SK-N-SH (cell line): ENCODE measurements around the gene NDST4. TPM values are rescaled to one million over a fixed set of nuclear protein-coding genes. Genes with fewer than 3 reads are reported as not detected.

ENCODE experiments used
- CTCF ChIA-PET: fragments of 300-600, 350-600 bp; formaldehyde crosslinking; extraction: SDS; loops from one replicate; lab custom pipeline; 2021; lab: Yijun Ruan, JAX
- POLR2A ChIA-PET: fragments of 350-600 bp; sonication (Branson Sonifier 250); formaldehyde crosslinking; extraction: SDS; loops from one replicate; lab custom pipeline; 2020; ENCODE audit warnings: antibody characterized with exemption, inconsistent platforms; lab: Yijun Ruan, JAX
- DNase-seq: peaks from one replicate; pipeline ENCODE4 v3.0.0; 2012
- H2AFZ ChIP-seq: fragments of 200-600 bp; sonication (generic); 2 replicates; pipeline ENCODE4 v1.8.1; 2016; ENCODE audit warnings: antibody characterized with exemption, mild to moderate bottlenecking, low read depth
- H3F3A ChIP-seq: fragments of 200-600 bp; sonication (generic); replicated peaks from 2 replicates; pipeline ENCODE3; 2016; ENCODE audit warnings: antibody characterized with exemption, mild to moderate bottlenecking; ENCODE audit not compliant: insufficient read depth
- H3K27ac ChIP-seq, 2 experiments: fragments of 200-500 bp in 1 of 2; fragments of 200-600 bp in 1 of 2; sonication (Bioruptor generic) in 1 of 2; sonication (generic), shearing (Covaris generic) in 1 of 2; 2 replicates each; pipeline versions ENCODE4 v1.5.1 to v1.6.1; 2014 to 2016; ENCODE audit warnings: low read depth in 2 of 2, inconsistent platforms in 1 of 2, low read length in 1 of 2, mild to moderate bottlenecking in 1 of 2, mixed read lengths in 1 of 2
- H3K27me3 ChIP-seq: fragments of 200-600 bp; sonication (generic), shearing (Covaris generic); 2 replicates; pipeline ENCODE4 v1.6.1; 2016; ENCODE audit warnings: mixed run types; ENCODE audit not compliant: insufficient read depth
- H3K36me3 ChIP-seq, 2 experiments: fragments of 200-500 bp in 1 of 2; fragments of 200-600 bp in 1 of 2; sonication (Bioruptor generic) in 1 of 2; sonication (generic) in 1 of 2; replicated peaks in 1 of 2; 2 replicates each; pipeline versions ENCODE3 to v1.5.1; 2014 to 2016; ENCODE audit warnings: low read length in 1 of 2, mild to moderate bottlenecking in 1 of 2; ENCODE audit not compliant: insufficient read depth in 2 of 2, control insufficient read depth in 1 of 2
- H3K4me1 ChIP-seq, 2 experiments: fragments of 200-500 bp in 1 of 2; fragments of 200-600 bp in 1 of 2; sonication (Bioruptor generic) in 1 of 2; sonication (generic), shearing (Covaris generic) in 1 of 2; 2 replicates each; pipeline versions ENCODE4 v1.5.1 to v1.6.1; 2014 to 2016; ENCODE audit warnings: low read depth in 1 of 2, low read length in 1 of 2, mixed run types in 1 of 2; ENCODE audit not compliant: insufficient read depth in 2 of 2, control insufficient read depth in 1 of 2
- H3K4me2 ChIP-seq: fragments of 200-600 bp; sonication (generic), shearing (Covaris generic); 2 replicates; pipeline ENCODE4 v1.6.1; 2017; ENCODE audit warnings: mixed run types
- H3K4me3 ChIP-seq, 2 experiments: fragments of 200-500 bp in 1 of 2; fragments of 200-600 bp in 1 of 2; sonication (Bioruptor generic) in 1 of 2; sonication (generic), shearing (Covaris generic) in 1 of 2; 2 replicates each; pipeline versions ENCODE4 v1.5.1 to v1.8.1; 2014 to 2016; ENCODE audit warnings: low read depth in 2 of 2, inconsistent platforms in 1 of 2, low read length in 1 of 2, mild to moderate bottlenecking in 1 of 2, mixed read lengths in 1 of 2, moderate library complexity in 1 of 2
- H3K79me2 ChIP-seq: fragments of 200-600 bp; sonication (generic); 2 replicates; pipeline ENCODE4 v1.8.1; 2017; ENCODE audit warnings: mild to moderate bottlenecking; ENCODE audit not compliant: insufficient read depth
- H3K9ac ChIP-seq: fragments of 200-600 bp; sonication (generic); 2 replicates; pipeline ENCODE4 v1.6.1; 2017; ENCODE audit warnings: mixed run types
- H3K9me2 ChIP-seq: fragments of 200-600 bp; sonication (generic); 2 replicates; pipeline ENCODE4 v1.6.1; 2017; ENCODE audit warnings: mixed run types
- H3K9me3 ChIP-seq: fragments of 200-600 bp; sonication (generic); 2 replicates; pipeline ENCODE4 v1.6.1; 2017; ENCODE audit warnings: mixed run types, mild to moderate bottlenecking, moderate library complexity
- H4K20me1 ChIP-seq: fragments of 200-600 bp; sonication (generic); 2 replicates; pipeline ENCODE4 v1.6.1; 2017; ENCODE audit warnings: mild to moderate bottlenecking, mixed run types; ENCODE audit not compliant: insufficient read depth
- ELF1 ChIP-seq: IDR thresholded peaks from 2 replicates; pipeline ENCODE4 v1.4.0; 2012
- EP300 ChIP-seq, 2 experiments: IDR thresholded peaks; 2 replicates each; pipeline versions ENCODE4 v1.4.0 to v1.6.1; 2012; ENCODE audit warnings: borderline replicate concordance in 1 of 2, low read depth in 1 of 2, low read length in 1 of 2
- FOSL2 ChIP-seq: IDR thresholded peaks from 2 replicates; pipeline ENCODE4 v1.4.0; 2012; ENCODE audit warnings: low read depth, mild to moderate bottlenecking, moderate library complexity, borderline replicate concordance
- GATA2 ChIP-seq: sonication (generic); formaldehyde crosslinking; IDR thresholded peaks from 2 replicates; pipeline ENCODE4 v1.5.0; 2020; ENCODE audit warnings: mild to moderate bottlenecking, missing genetic modification reagents
- JUND ChIP-seq: IDR thresholded peaks from 2 replicates; pipeline ENCODE4 v1.4.0; 2012
- MAX ChIP-seq: IDR thresholded peaks from 2 replicates; pipeline ENCODE4 v1.4.0; 2012; ENCODE audit warnings: low read depth
- MXI1 ChIP-seq: IDR thresholded peaks from 2 replicates; pipeline ENCODE4 v1.6.1; 2012; ENCODE audit warnings: mild to moderate bottlenecking, low read depth, low read length, improper control_type of control experiment
- NFIC ChIP-seq: IDR thresholded peaks from 2 replicates; pipeline ENCODE4 v1.4.0; 2012; ENCODE audit warnings: borderline replicate concordance
- NRF1 ChIP-seq: IDR thresholded peaks from 2 replicates; pipeline ENCODE4 v1.6.1; 2012; ENCODE audit warnings: low read depth, mild to moderate bottlenecking, low read length
- PBX3 ChIP-seq: IDR thresholded peaks from 2 replicates; pipeline ENCODE4; 2012
- RCOR1 ChIP-seq: fragments of 150-350 bp; IDR thresholded peaks from 2 replicates; pipeline ENCODE4 v1.6.1; 2017; ENCODE audit warnings: antibody characterized with exemption, low read length
- REST ChIP-seq: IDR thresholded peaks from 2 replicates; pipeline ENCODE4 v1.6.1; 2012; ENCODE audit warnings: mild to moderate bottlenecking, low read depth, low read length, moderate library complexity
- RFX5 ChIP-seq: IDR thresholded peaks from 2 replicates; pipeline ENCODE4 v1.6.1; 2012; ENCODE audit warnings: mild to moderate bottlenecking, improper control_type of control experiment, low read length
- SMC3 ChIP-seq: IDR thresholded peaks from 2 replicates; pipeline ENCODE4 v1.6.1; 2012; ENCODE audit warnings: low read depth, low read length, improper control_type of control experiment
- TAF1 ChIP-seq: IDR thresholded peaks from 2 replicates; pipeline ENCODE4 v1.6.1; 2012; ENCODE audit warnings: low read depth, mild to moderate bottlenecking, low read length, moderate library complexity, borderline replicate concordance
- TCF12 ChIP-seq: IDR thresholded peaks from 2 replicates; pipeline ENCODE4 v1.4.0; 2012
- YY1 ChIP-seq: IDR thresholded peaks from 2 replicates; pipeline ENCODE4 v1.4.0; 2012; ENCODE audit warnings: low read depth, mild to moderate bottlenecking
- WGBS: methylation state at CpG from one replicate; pipeline ENCODE4 v1.1.6; 2017; ENCODE audit warnings: low lambda C conversion rate; 5-methylcytosine and 5-hydroxymethylcytosine counted together
- polyA plus RNA-seq, 3 experiments: library from polyadenylated mRNA; depleted of rRNA; stranded (reverse); fragments of >200 nt; gene quantifications; 2 replicates each; pipeline ENCODE4 v1.2.3, GENCODE V29; 2012
- TF ChIP-seq, protein P1 (sequence below): IDR thresholded peaks from 2 replicates; pipeline ENCODE4 v1.4.0; 2012; ENCODE audit warnings: low read depth, borderline replicate concordance
- TF ChIP-seq, protein P2 (sequence below): fragments of 150-350 bp; IDR thresholded peaks from 2 replicates; pipeline ENCODE4 v1.6.1; 2017; ENCODE audit warnings: antibody characterized with exemption, low read length, low read depth, borderline replicate concordance
- TF ChIP-seq, protein P3 (sequence below): fragments of 200-600 bp; sonication (generic); IDR thresholded peaks from 2 replicates; pipeline ENCODE4 v1.6.1; 2017; ENCODE audit warnings: antibody characterized with exemption, mild to moderate bottlenecking, moderate library complexity

The NDST4 gene
- polyA plus RNA-seq, 1 of the 3 experiments (the other 2 are of a cell fraction): not detected

GRCh38 chr4:115152965-115153364 lies 39.5 kb upstream of the NDST4 start:
- no peak overlapping the region for H3K4me3 ChIP-seq
- no peaks in the 10 kb centered on the region for H3K79me2 ChIP-seq
- H4K20me1 ChIP-seq: no peaks in the 10 kb centered on the region
- no peak overlapping the region for H3K4me2 ChIP-seq
- H3F3A ChIP-seq: no peaks in the 10 kb centered on the region
- no peak overlapping the region for H3K9ac ChIP-seq
- POLR2A ChIA-PET: no interaction called here
- H3K9me2 ChIP-seq: no peaks in the 10 kb centered on the region
- H3K36me3 ChIP-seq: no peaks in the 10 kb centered on the region
- no peaks in the 10 kb centered on the region for H3K4me1 ChIP-seq
- H3K27ac ChIP-seq: no peak overlapping the region
- H3K27me3 ChIP-seq: no peaks in the 10 kb centered on the region
- H2AFZ ChIP-seq: no peak overlapping the region
- DNase-seq: no peak
- TF ChIP-seq JUND (no peak), RFX5 (no peak), ELF1 (no peak), SMC3 (no peak), NFIC (no peak), YY1 (no peak), MXI1 (no peak), GATA2 (CRISPR knock-in tag) (no peak), FOSL2 (no peak), PBX3 (no peak), TAF1 (no peak), NRF1 (no peak), EP300 (IDR thresholded peaks at IDR 0.05; ENCODE audit: borderline replicate concordance in 1 of 2, low read depth in 1 of 2, low read length in 1 of 2) (no peak)
- TF ChIP-seq, protein P1, sequence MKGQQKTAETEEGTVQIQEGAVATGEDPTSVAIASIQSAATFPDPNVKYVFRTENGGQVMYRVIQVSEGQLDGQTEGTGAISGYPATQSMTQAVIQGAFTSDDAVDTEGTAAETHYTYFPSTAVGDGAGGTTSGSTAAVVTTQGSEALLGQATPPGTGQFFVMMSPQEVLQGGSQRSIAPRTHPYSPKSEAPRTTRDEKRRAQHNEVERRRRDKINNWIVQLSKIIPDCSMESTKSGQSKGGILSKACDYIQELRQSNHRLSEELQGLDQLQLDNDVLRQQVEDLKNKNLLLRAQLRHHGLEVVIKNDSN: no peak
- TF ChIP-seq, protein P2, sequence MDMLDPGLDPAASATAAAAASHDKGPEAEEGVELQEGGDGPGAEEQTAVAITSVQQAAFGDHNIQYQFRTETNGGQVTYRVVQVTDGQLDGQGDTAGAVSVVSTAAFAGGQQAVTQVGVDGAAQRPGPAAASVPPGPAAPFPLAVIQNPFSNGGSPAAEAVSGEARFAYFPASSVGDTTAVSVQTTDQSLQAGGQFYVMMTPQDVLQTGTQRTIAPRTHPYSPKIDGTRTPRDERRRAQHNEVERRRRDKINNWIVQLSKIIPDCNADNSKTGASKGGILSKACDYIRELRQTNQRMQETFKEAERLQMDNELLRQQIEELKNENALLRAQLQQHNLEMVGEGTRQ: no peak
- H3K9me3 ChIP-seq: no peaks in the 10 kb centered on the region
- CTCF ChIA-PET: interaction anchor here (0.9 kb wide), 1 partner anchor 699 kb away, joined by 3 read pairs; no protein-coding TSS in a partner anchor

- no peak overlapping the region for H2AFZ ChIP-seq
- DNase-seq: no peak
- no peaks in the 10 kb centered on the region for H3K36me3 ChIP-seq
- H3K4me1 ChIP-seq: no peaks in the 10 kb centered on the region
- H3F3A ChIP-seq: no peaks in the 10 kb centered on the region
- ChIA-PET CTCF (no interaction called here), POLR2A (no interaction called here)
- H3K27ac ChIP-seq: no peak overlapping the region
- H3K4me3 ChIP-seq: no peak overlapping the region
- H3K27me3 ChIP-seq: no peaks in the 10 kb centered on the region
- no peaks in the 10 kb centered on the region for H4K20me1 ChIP-seq
- no peaks in the 10 kb centered on the region for H3K9me2 ChIP-seq
- no peaks in the 10 kb centered on the region for H3K9me3 ChIP-seq
- no peaks in the 10 kb centered on the region for H3K79me2 ChIP-seq
- WGBS: 17% methylated on average over 3 of the region's 3 CpGs
- no peak overlapping the region for H3K4me2 ChIP-seq
- no peak overlapping the region for H3K9ac ChIP-seq
- TF ChIP-seq SMC3: no peak
- TF ChIP-seq, protein P3, sequence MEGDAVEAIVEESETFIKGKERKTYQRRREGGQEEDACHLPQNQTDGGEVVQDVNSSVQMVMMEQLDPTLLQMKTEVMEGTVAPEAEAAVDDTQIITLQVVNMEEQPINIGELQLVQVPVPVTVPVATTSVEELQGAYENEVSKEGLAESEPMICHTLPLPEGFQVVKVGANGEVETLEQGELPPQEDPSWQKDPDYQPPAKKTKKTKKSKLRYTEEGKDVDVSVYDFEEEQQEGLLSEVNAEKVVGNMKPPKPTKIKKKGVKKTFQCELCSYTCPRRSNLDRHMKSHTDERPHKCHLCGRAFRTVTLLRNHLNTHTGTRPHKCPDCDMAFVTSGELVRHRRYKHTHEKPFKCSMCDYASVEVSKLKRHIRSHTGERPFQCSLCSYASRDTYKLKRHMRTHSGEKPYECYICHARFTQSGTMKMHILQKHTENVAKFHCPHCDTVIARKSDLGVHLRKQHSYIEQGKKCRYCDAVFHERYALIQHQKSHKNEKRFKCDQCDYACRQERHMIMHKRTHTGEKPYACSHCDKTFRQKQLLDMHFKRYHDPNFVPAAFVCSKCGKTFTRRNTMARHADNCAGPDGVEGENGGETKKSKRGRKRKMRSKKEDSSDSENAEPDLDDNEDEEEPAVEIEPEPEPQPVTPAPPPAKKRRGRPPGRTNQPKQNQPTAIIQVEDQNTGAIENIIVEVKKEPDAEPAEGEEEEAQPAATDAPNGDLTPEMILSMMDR: no peak
- TF ChIP-seq FOSL2: no peak
- TF ChIP-seq, protein P1: no peak
- no peak for TF ChIP-seq REST
- TF ChIP-seq TCF12: no peak
- TF ChIP-seq NFIC: no peak
- no peak for TF ChIP-seq RCOR1
- TF ChIP-seq RFX5: no peak
- no peak for TF ChIP-seq MAX
Measured at GRCh38 chr4:115152081-115152480, 38.7 kb upstream of the NDST4 start.
